ENCODE measurements around the gene ARID1B. TPM values are rescaled to one million over a fixed set of nuclear protein-coding genes. Genes with fewer than 3 reads are reported as not detected.

ARID1B gene
- total and polyA plus RNA-seq, 2 of the 4 experiments (the other 2 are of a cell fraction): 14.5 to 20.1 TPM

- Histone ChIP-seq H3K9me1 (ENCODE audit: insufficient read depth, low read length) (peaks cover 14% of the 10 kb centered on the region; the same call in 1 of the 2 replicates), H3K79me1 (ENCODE audit: low read depth in 1 of 2, low read length in 2 of 2) (peaks cover 3 to 9% of the 10 kb centered on the region in 2 experiments; a peak in 2 of 4 replicates), H4K91ac (ENCODE audit: insufficient read depth, low read depth, low read length) (no peak overlapping the region), H2BK15ac (ENCODE audit: low read depth, low read length) (no peak overlapping the region), H3K4ac (ENCODE audit: low read depth, low read length) (no peak overlapping the region), H3K4me3 (ENCODE audit: insufficient read depth, low read depth, low read length) (no peak overlapping the region), H3K23ac (ENCODE audit: low read depth, low read length) (no peak overlapping the region), H3K27ac (ENCODE audit: insufficient read depth, low read length) (no peak overlapping the region), H4K20me1 (ENCODE audit: insufficient read depth, low read length) (no peaks in the 10 kb centered on the region), H2AK5ac (ENCODE audit: low read depth, low read length) (no peak overlapping the region), H3K4me1 (ENCODE audit: control insufficient read depth, insufficient read depth, low read length) (no peaks in the 10 kb centered on the region), H3K9ac (ENCODE audit: low read depth, low read length) (no peak overlapping the region), H3K18ac (ENCODE audit: low read depth, low read length) (no peak overlapping the region), H2AFZ (replicated peaks; ENCODE audit: low read length, poor library complexity) (no peak overlapping the region), H4K8ac (ENCODE audit: low read depth in 2 of 2, low read length in 2 of 2) (no peak overlapping the region), H2AK9ac (replicated peaks; ENCODE audit: low read depth, low read length, poor library complexity) (no peak overlapping the region), H2BK20ac (ENCODE audit: low read depth, low read length) (no peak overlapping the region), H3K9me3 (ENCODE audit: control insufficient read depth, insufficient read depth, low read length) (no peaks in the 10 kb centered on the region), H2BK5ac (ENCODE audit: low read depth, low read length, poor library complexity, severe bottlenecking) (no peak overlapping the region), H3K36me3 (ENCODE audit: control insufficient read depth, insufficient read depth, low read length) (peaks cover 48% of the 10 kb centered on the region), H4K5ac (ENCODE audit: low read depth, low read length) (no peak overlapping the region), H3K56ac (ENCODE audit: extremely low read depth, insufficient read depth, low read length) (no peak overlapping the region), H2BK120ac (ENCODE audit: low read depth, low read length) (no peak overlapping the region), H3K4me2 (ENCODE audit: low read depth, low read length) (no peak overlapping the region), H3K27me3 (ENCODE audit: control insufficient read depth, insufficient read depth, low read length) (no peaks in the 10 kb centered on the region), H3K14ac (replicated peaks; ENCODE audit: low read depth, low read length) (no peak overlapping the region)
- intact Hi-C loops (cut with micrococcal nuclease): no loop called here
- ChIA-PET CTCF (interaction anchor here (0.5 kb wide), 1 partner anchor 263 kb away, joined by 3 read pairs; no protein-coding TSS in a partner anchor), POLR2A (ENCODE audit: unreplicated experiment) (no interaction called here)
- dilution Hi-C loops (cut with HindIII; ENCODE audit: low sequenced_read_pairs, unreplicated experiment): no loop called here
- ATAC-seq (ENCODE audit: low read depth): no peak
- 100% methylated on average over 2 of the region's 6 CpGs; no CpG with 5 or more reads in 1 of the 2 experiments for WGBS, 2 experiments (ENCODE audit: extremely low coverage in 2 of 2, insufficient read length in 1 of 2)
- no peak for DNase-seq
- TF ChIP-seq RCOR1 (IDR thresholded peaks at IDR 0.05; ENCODE audit: insufficient replicate concordance, low read length) (no peak), CEBPB (IDR thresholded peaks at IDR 0.05; ENCODE audit: low read depth, low read length) (no peak), BHLHE40 (IDR thresholded peaks at IDR 0.05; ENCODE audit: low read depth, low read length) (no peak), RAD21 (IDR thresholded peaks at IDR 0.05; ENCODE audit: low read length) (no peak), USF2 (IDR thresholded peaks at IDR 0.05; ENCODE audit: low read depth, low read length) (no peak), RFX5 (IDR thresholded peaks at IDR 0.05; ENCODE audit: low read depth, low read length) (no peak), ELK1 (IDR thresholded peaks at IDR 0.05; ENCODE audit: borderline replicate concordance, low read depth, low read length) (no peak), CTCF (conservative IDR thresholded peaks at IDR 0.05; ENCODE audit: low read depth, low read length) (no peak), SMC3 (IDR thresholded peaks at IDR 0.05; ENCODE audit: low read depth, low read length) (no peak), MXI1 (IDR thresholded peaks at IDR 0.05; ENCODE audit: borderline replicate concordance, low read depth, low read length) (no peak)
- in situ Hi-C loops (cut with MboI; ENCODE audit: low sequenced_read_pairs): no loop called here
- BruUV-seq (replicated peaks): no TSS peak
Measured at GRCh38 chr6:157203764-157204163, 426.6 kb downstream of the ARID1B start.

All from IMR-90 (cell line).